ENCODE results near the gene EXOC4. TPM values are rescaled to one million over a fixed set of nuclear protein-coding genes. Genes with fewer than 3 reads are reported as not detected.

The EXOC4 gene
- total and polyA plus RNA-seq, 2 of the 13 experiments (the other 11 are each of a cell fraction or from before 2014, with no cell fraction given) = 22.5 to 39.0 TPM

GRCh38 chr7:133795068-133795665, 542.3 kb downstream of the EXOC4 start:
- DNase-seq (ENCODE audit: low spot score) (no peak), ATAC-seq (no peak), FAIRE-seq (no peak)
- H3K4me1 ChIP-seq (ENCODE audit: insufficient read depth, low read length) = no peaks in the 10 kb centered on the region
- intact Hi-C loops (cut with micrococcal nuclease; ENCODE audit: unreplicated experiment) = no loop called here
- WGBS (ENCODE audit: low lambda C conversion rate) = 98% methylated on average over 2 of the region's 2 CpGs
- H2AFZ ChIP-seq (ENCODE audit: low read length) = no peak overlapping the region
- in situ Hi-C loops (cut with HindIII; ENCODE audit: extremely low pct_ligation_motif_present, low pct_unique_long_range_greater_than_20kb) = no loop called here
- CTCF ChIA-PET (ENCODE audit: low intra/inter-chr PET ratio, low total read pairs) = no interaction called here
- H3K79me2 ChIP-seq (ENCODE audit: insufficient read depth, low read length) = no peaks in the 10 kb centered on the region
- H3K9me3 ChIP-seq (ENCODE audit: low read length) = no peaks in the 10 kb centered on the region
- no peak overlapping the region for H3K4me3 ChIP-seq (replicated peaks in 1 of 3; ENCODE audit: insufficient read depth in 1 of 3, low read depth in 2 of 3, low read length in 3 of 3)
- H3K4me2 ChIP-seq (ENCODE audit: low read depth, low read length) = no peak overlapping the region
- H3K27me3 ChIP-seq (ENCODE audit: control insufficient read depth in 1 of 2, insufficient read depth in 2 of 2, low read length in 2 of 2) = no peaks in the 10 kb centered on the region
- no peak overlapping the region for H3K27ac ChIP-seq (ENCODE audit: extremely low read length, insufficient read depth, low read length)
- H4K20me1 ChIP-seq (ENCODE audit: insufficient read depth, low read length) = no peaks in the 10 kb centered on the region
- POLR2A ChIA-PET = no interaction called here
- H3K9ac ChIP-seq (ENCODE audit: insufficient read depth, low read depth, low read length) = no peak overlapping the region
- H3K36me3 ChIP-seq (replicated peaks in 1 of 2; ENCODE audit: control insufficient read depth in 1 of 2, insufficient read depth in 2 of 2, low read length in 2 of 2) = no peaks in the 10 kb centered on the region
- BruUV-seq (replicated peaks) = no TSS peak
- TF ChIP-seq ZNF407 (CRISPR knock-in tag; IDR thresholded peaks at IDR 0.05; ENCODE audit: not compliant biosample characterization) (no peak), ZNF121 (CRISPR knock-in tag; IDR thresholded peaks at IDR 0.05) (no peak), ZNF577 (CRISPR knock-in tag; IDR thresholded peaks at IDR 0.05; ENCODE audit: borderline replicate concordance, low read depth) (no peak), CENPT (CRISPR knock-in tag; IDR thresholded peaks at IDR 0.05; ENCODE audit: low read depth) (no peak), ZNF280D (CRISPR knock-in tag; IDR thresholded peaks at IDR 0.05) (no peak), CAMTA2 (CRISPR knock-in tag; IDR thresholded peaks at IDR 0.05; ENCODE audit: borderline replicate concordance) (no peak), ZNF326 (CRISPR knock-in tag; IDR thresholded peaks at IDR 0.05; ENCODE audit: borderline replicate concordance) (no peak), KLF11 (CRISPR knock-in tag; IDR thresholded peaks at IDR 0.05) (no peak), ZFP82 (CRISPR knock-in tag; IDR thresholded peaks at IDR 0.05; ENCODE audit: borderline replicate concordance) (no peak), ZNF343 (CRISPR knock-in tag; IDR thresholded peaks at IDR 0.05) (no peak), ZNF333 (CRISPR knock-in tag; IDR thresholded peaks at IDR 0.05; ENCODE audit: borderline replicate concordance) (no peak), TARDBP (CRISPR knock-in tag; IDR thresholded peaks at IDR 0.05) (no peak), ESRRA (CRISPR knock-in tag; IDR thresholded peaks at IDR 0.05; ENCODE audit: low read depth) (no peak), TMF1 (CRISPR knock-in tag; IDR thresholded peaks at IDR 0.05; ENCODE audit: low read depth) (no peak)

Measured in HepG2 (cell line).